ENCODE results near the gene TSPAN33. TPM values are rescaled to one million over a fixed set of nuclear protein-coding genes. Genes with fewer than 3 reads are reported as not detected.
"Not testable (repeated sequence)": the region's sequence is repeated elsewhere in the genome, so short reads cannot be mapped to it uniquely, and the experiment has no call there.

The TSPAN33 gene
- total and polyA plus RNA-seq, 8 donors = 6.9 to 37.9 (median 16.7) TPM

GRCh38 chr7:129110982-129111376, 33.5 kb upstream of the TSPAN33 start:
- Histone ChIP-seq H3K27ac (peak overlapping the region in 1 of 4 donors; percentile 37), H3K4me3 (no peak overlapping the region), H3K9me3 (no peaks in the 10 kb centered on the region), H3K27me3 (no peaks in the 10 kb centered on the region), H3K36me3 (no peaks in the 10 kb centered on the region), H3K4me1 (no peaks in the 10 kb centered on the region)
- no peak for ATAC-seq
- FAIRE-seq = no peak
- DNase-seq = no peak
- no peak for TF ChIP-seq CTCF (IDR thresholded peaks at IDR 0.05)
- intact Hi-C loops (cut with DNase I) = no loop called here

DNA sequence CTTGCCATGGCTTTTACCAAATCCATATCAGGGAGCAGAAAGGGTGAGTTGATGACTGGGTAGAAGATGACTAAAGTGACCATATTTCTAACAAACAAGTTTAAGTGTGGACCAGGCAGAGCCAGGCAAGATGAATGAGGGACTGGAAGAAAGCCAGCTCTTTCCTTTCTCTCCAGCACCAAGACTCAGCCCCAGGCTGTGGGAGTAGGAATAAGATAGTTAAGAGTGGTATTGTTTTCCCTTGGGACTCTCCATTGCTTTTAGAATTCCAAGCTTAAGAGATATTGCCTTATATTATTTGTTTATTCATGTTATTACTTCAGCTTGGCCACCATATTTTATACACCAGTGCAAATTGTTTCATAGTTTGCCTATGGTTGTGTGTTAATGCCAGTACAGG, 28.8 kb upstream of the TSPAN33 start:
- Histone ChIP-seq H3K4me3 (no peak overlapping the region), H3K9me3 (no peaks in the 10 kb centered on the region), H3K27ac (no peak overlapping the region), H3K36me3 (no peaks in the 10 kb centered on the region), H3K27me3 (no peaks in the 10 kb centered on the region), H3K4me1 (no peaks in the 10 kb centered on the region)
- no peak for DNase-seq
- intact Hi-C loops (cut with DNase I) = no loop called here
- no peak for TF ChIP-seq CTCF (IDR thresholded peaks at IDR 0.05)
- ATAC-seq = no peak
- no peak for FAIRE-seq

DNA sequence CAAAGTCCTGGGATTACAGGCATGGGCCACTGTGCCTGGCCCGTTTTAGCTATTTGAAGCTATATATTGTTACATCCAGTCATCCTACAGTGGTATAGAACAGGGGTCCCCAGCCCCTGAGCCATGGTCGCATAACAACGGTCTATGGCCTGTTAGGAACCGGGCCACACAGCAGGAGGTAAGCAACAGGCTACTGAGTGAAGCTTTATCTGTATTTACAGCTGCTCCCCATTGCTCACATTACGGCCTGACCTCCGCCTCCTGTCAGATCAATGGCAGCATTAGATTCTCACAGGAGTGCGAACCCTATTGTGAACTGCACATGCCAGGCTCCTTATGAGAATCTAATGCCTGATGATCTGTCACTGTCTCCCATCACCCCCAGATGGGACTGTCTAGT, 26.3 kb upstream of the TSPAN33 start:
- FAIRE-seq (no peak), ATAC-seq (no peak), DNase-seq (no peak)
- 87 to 88% methylated on average over 7 of the region's 7 CpGs for WGBS, 2 donors
- no peaks in the 10 kb centered on the region for H3K9me3 ChIP-seq
- H3K36me3 ChIP-seq = no peaks in the 10 kb centered on the region
- intact Hi-C loops (cut with DNase I) = no loop called here
- TF ChIP-seq CTCF (IDR thresholded peaks at IDR 0.05) = no peak
- H3K4me3 ChIP-seq = no peak overlapping the region
- no peaks in the 10 kb centered on the region for H3K27me3 ChIP-seq
- no peaks in the 10 kb centered on the region for H3K4me1 ChIP-seq
- H3K27ac ChIP-seq = no peak overlapping the region

- no peaks in the 10 kb centered on the region for H3K36me3 ChIP-seq
- no peak overlapping the region for H3K4me3 ChIP-seq
- intact Hi-C loops (cut with DNase I) = no loop called here
- no peak for FAIRE-seq
- no peaks in the 10 kb centered on the region for H3K9me3 ChIP-seq
- H3K4me1 ChIP-seq = no peaks in the 10 kb centered on the region
- no peak overlapping the region for H3K27ac ChIP-seq
- DNase-seq = no peak
- no peaks in the 10 kb centered on the region for H3K27me3 ChIP-seq
- ATAC-seq = no peak
- TF ChIP-seq CTCF (IDR thresholded peaks at IDR 0.05) = no peak
- whole genome bisulfite sequencing, 2 donors = 98% methylated on average over 3 of the region's 3 CpGs
These were observed 25.5 kb upstream of the TSPAN33 start for GRCh38 chr7:129118976-129119375.

GRCh38 chr7:129121501-129122077, 22.9 kb upstream of the TSPAN33 start:
- 62 to 65% methylated on average over 3 of the region's 3 CpGs for whole genome bisulfite sequencing, 2 donors
- not testable (repeated sequence) for DNase-seq, FAIRE-seq

More at GRCh38 chr7:129121501-129122077, 22.9 kb upstream of the TSPAN33 start:
- ATAC-seq; H3K4me1 ChIP-seq; H3K4me3 ChIP-seq; intact Hi-C loops (cut with DNase I); H3K27ac ChIP-seq; H3K27me3 ChIP-seq; H3K9me3 ChIP-seq; H3K36me3 ChIP-seq: not testable (repeated sequence)
